ENCODE data around the gene USP3.

The USP3 gene

GRCh38 chr15:63491116-63491827 lies 13.1 kb upstream of the USP3 start:
- no peaks in the 10 kb centered on the region for H4K20me1 ChIP-seq (ENCODE audit: low read depth, low read length)

GRCh38 chr15:63491979-63492378 lies 12.4 kb upstream of the USP3 start:
- Histone ChIP-seq H3K9me2 (replicated peaks; ENCODE audit: insufficient read depth, low read length) (no peaks in the 10 kb centered on the region), H3K9me3 (ENCODE audit: insufficient read depth, low read length) (no peaks in the 10 kb centered on the region), H3K79me2 (ENCODE audit: insufficient read depth, low read length) (no peaks in the 10 kb centered on the region), H3K9ac (ENCODE audit: low read length) (no peak overlapping the region), H4K20me1 (ENCODE audit: low read depth, low read length) (no peaks in the 10 kb centered on the region), H3F3A (ENCODE audit: insufficient read depth) (0 out of 2 replicates have a peak, but pooled peaks cover 3% of the 10 kb centered on the region), H3K36me3 (ENCODE audit: low read length) (no peaks in the 10 kb centered on the region), H2AFZ (ENCODE audit: low read depth, low read length, severe bottlenecking) (no peak overlapping the region), H3K4me2 (ENCODE audit: low read depth, low read length, poor library complexity, severe bottlenecking) (no peak overlapping the region), H3K4me3 (ENCODE audit: insufficient read depth, low read length, poor library complexity, severe bottlenecking) (no peak overlapping the region), H3K27me3 (ENCODE audit: low read length) (no peaks in the 10 kb centered on the region), H3K27ac (ENCODE audit: low read depth, low read length) (no peak overlapping the region)
- TF ChIP-seq CTCF (IDR thresholded peaks at IDR 0.05; ENCODE audit: insufficient read depth, low read length, poor library complexity, severe bottlenecking): no peak
- TF ChIP-seq EZH2phosphoT487 (conservative IDR thresholded peaks at IDR 0.05; ENCODE audit: low read length): no peak

More at GRCh38 chr15:63491116-63491827, 13.1 kb upstream of the USP3 start:
- no peak overlapping the region for H3K4me3 ChIP-seq (ENCODE audit: insufficient read depth, low read length, poor library complexity, severe bottlenecking)
- no peak overlapping the region for H2AFZ ChIP-seq (ENCODE audit: low read depth, low read length, severe bottlenecking)
- TF ChIP-seq EZH2phosphoT487 (conservative IDR thresholded peaks at IDR 0.05; ENCODE audit: low read length): no peak
- no peak for TF ChIP-seq CTCF (IDR thresholded peaks at IDR 0.05; ENCODE audit: insufficient read depth, low read length, poor library complexity, severe bottlenecking)
- H3K9me2 ChIP-seq (replicated peaks; ENCODE audit: insufficient read depth, low read length): no peaks in the 10 kb centered on the region
- H3K79me2 ChIP-seq (ENCODE audit: insufficient read depth, low read length): no peaks in the 10 kb centered on the region
- no peak overlapping the region for H3K9ac ChIP-seq (ENCODE audit: low read length)
- H3K4me2 ChIP-seq (ENCODE audit: low read depth, low read length, poor library complexity, severe bottlenecking): no peak overlapping the region
- H3F3A ChIP-seq (ENCODE audit: insufficient read depth): 0 out of 2 replicates have a peak, but pooled peaks cover 3% of the 10 kb centered on the region
- H3K36me3 ChIP-seq (ENCODE audit: low read length): no peaks in the 10 kb centered on the region
- no peak overlapping the region for H3K27ac ChIP-seq (ENCODE audit: low read depth, low read length)
- no peaks in the 10 kb centered on the region for H3K9me3 ChIP-seq (ENCODE audit: insufficient read depth, low read length)
- H3K27me3 ChIP-seq (ENCODE audit: low read length): no peaks in the 10 kb centered on the region

GRCh38 chr15:63492541-63493077 lies 11.8 kb upstream of the USP3 start:
- no peaks in the 10 kb centered on the region for H4K20me1 ChIP-seq (ENCODE audit: low read depth, low read length)
- TF ChIP-seq CTCF (IDR thresholded peaks at IDR 0.05; ENCODE audit: insufficient read depth, low read length, poor library complexity, severe bottlenecking) (no peak), EZH2phosphoT487 (conservative IDR thresholded peaks at IDR 0.05; ENCODE audit: low read length) (no peak)
- H3K4me2 ChIP-seq (ENCODE audit: low read depth, low read length, poor library complexity, severe bottlenecking): no peak overlapping the region
- H3F3A ChIP-seq (ENCODE audit: insufficient read depth): 0 out of 2 replicates have a peak, but pooled peaks cover 3% of the 10 kb centered on the region
- no peak overlapping the region for H3K27ac ChIP-seq (ENCODE audit: low read depth, low read length)
- no peaks in the 10 kb centered on the region for H3K79me2 ChIP-seq (ENCODE audit: insufficient read depth, low read length)
- H3K9me3 ChIP-seq (ENCODE audit: insufficient read depth, low read length): no peaks in the 10 kb centered on the region
- H3K4me3 ChIP-seq (ENCODE audit: insufficient read depth, low read length, poor library complexity, severe bottlenecking): no peak overlapping the region
- no peaks in the 10 kb centered on the region for H3K27me3 ChIP-seq (ENCODE audit: low read length)
- no peaks in the 10 kb centered on the region for H3K36me3 ChIP-seq (ENCODE audit: low read length)
- no peak overlapping the region for H2AFZ ChIP-seq (ENCODE audit: low read depth, low read length, severe bottlenecking)
- no peak overlapping the region for H3K9ac ChIP-seq (ENCODE audit: low read length)
- H3K9me2 ChIP-seq (replicated peaks; ENCODE audit: insufficient read depth, low read length): no peaks in the 10 kb centered on the region
